ENCODE measurements around the gene OR1N2. TPM values are rescaled to one million over a fixed set of nuclear protein-coding genes. Genes with fewer than 3 reads are reported as not detected.
A peak's percentile ranks its signal among the peaks of the same experiment; 100 is the strongest.
"Not testable (repeated sequence)": the region's sequence is repeated elsewhere in the genome, so short reads cannot be mapped to it uniquely, and the experiment has no call there.

The OR1N2 gene
- total and polyA plus RNA-seq, 2 of the 4 experiments (the other 2 are of a cell fraction) = not detected

- WGBS, 2 experiments (ENCODE audit: extremely low coverage in 2 of 2, insufficient read length in 1 of 2) = no CpG with 5 or more reads among the region's 3 CpGs
- CTCF ChIA-PET = no interaction called here
These were observed 27.4 kb downstream of the OR1N2 start for GRCh38 chr9:122580360-122580759.

GRCh38 chr9:122583284-122583683, 30.4 kb downstream of the OR1N2 start, which contains the start of gene OR1L8:
OR1L8 (minus strand) TSS chr9:122583384; CDS start chr9:122568477, 14,907 bp downstream.
- H2BK5ac ChIP-seq (ENCODE audit: low read depth, low read length, poor library complexity, severe bottlenecking); H3K36me3 ChIP-seq (ENCODE audit: control insufficient read depth, insufficient read depth, low read length); H4K5ac ChIP-seq (ENCODE audit: low read depth, low read length); H2AFZ ChIP-seq (replicated peaks; ENCODE audit: low read length, poor library complexity); ATAC-seq (ENCODE audit: low read depth); H3K14ac ChIP-seq (replicated peaks; ENCODE audit: low read depth, low read length); H3K18ac ChIP-seq (ENCODE audit: low read depth, low read length); POLR2A ChIA-PET (ENCODE audit: unreplicated experiment); H3K4me3 ChIP-seq (ENCODE audit: insufficient read depth, low read depth, low read length); H2AK5ac ChIP-seq (ENCODE audit: low read depth, low read length); H2AK9ac ChIP-seq (replicated peaks; ENCODE audit: low read depth, low read length, poor library complexity); H3K9me1 ChIP-seq (ENCODE audit: insufficient read depth, low read length); H3K9ac ChIP-seq (ENCODE audit: low read depth, low read length); H2BK20ac ChIP-seq (ENCODE audit: low read depth, low read length); H3K27ac ChIP-seq (ENCODE audit: insufficient read depth, low read length); H3K79me1 ChIP-seq (ENCODE audit: low read depth in 1 of 2, low read length in 2 of 2); H4K91ac ChIP-seq (ENCODE audit: insufficient read depth, low read depth, low read length); CTCF ChIA-PET; H3K4ac ChIP-seq (ENCODE audit: low read depth, low read length); intact Hi-C loops (cut with micrococcal nuclease); H3K56ac ChIP-seq (ENCODE audit: extremely low read depth, insufficient read depth, low read length); H4K8ac ChIP-seq (ENCODE audit: low read depth in 2 of 2, low read length in 2 of 2); dilution Hi-C loops (cut with HindIII; ENCODE audit: low sequenced_read_pairs, unreplicated experiment); in situ Hi-C loops (cut with MboI; ENCODE audit: low sequenced_read_pairs); H3K27me3 ChIP-seq (ENCODE audit: control insufficient read depth, insufficient read depth, low read length); H3K23ac ChIP-seq (ENCODE audit: low read depth, low read length); H3K4me2 ChIP-seq (ENCODE audit: low read depth, low read length); BruUV-seq (replicated peaks); H3K9me3 ChIP-seq (ENCODE audit: control insufficient read depth, insufficient read depth, low read length); H2BK120ac ChIP-seq (ENCODE audit: low read depth, low read length); H4K20me1 ChIP-seq (ENCODE audit: insufficient read depth, low read length); H2BK15ac ChIP-seq (ENCODE audit: low read depth, low read length); H3K4me1 ChIP-seq (ENCODE audit: control insufficient read depth, insufficient read depth, low read length); DNase-seq: not testable (repeated sequence)
- 40% methylated on average over 1 of the region's 8 CpGs; no CpG with 5 or more reads in 1 of the 2 experiments for WGBS, 2 experiments (ENCODE audit: extremely low coverage in 2 of 2, insufficient read length in 1 of 2)

More at GRCh38 chr9:122580360-122580759, 27.4 kb downstream of the OR1N2 start:
- in situ Hi-C loops (cut with MboI; ENCODE audit: low sequenced_read_pairs) (no loop called here), dilution Hi-C loops (cut with HindIII; ENCODE audit: low sequenced_read_pairs, unreplicated experiment) (no loop called here), intact Hi-C loops (cut with micrococcal nuclease) (no loop called here)
- H3K27me3 ChIP-seq (ENCODE audit: control insufficient read depth, insufficient read depth, low read length) = no peaks in the 10 kb centered on the region
- no peaks in the 10 kb centered on the region for H4K20me1 ChIP-seq (ENCODE audit: insufficient read depth, low read length)
- H3K9me3 ChIP-seq (ENCODE audit: control insufficient read depth, insufficient read depth, low read length) = no peaks in the 10 kb centered on the region
- H2BK15ac ChIP-seq (ENCODE audit: low read depth, low read length) = no peak overlapping the region
- no peak overlapping the region for H3K27ac ChIP-seq (ENCODE audit: insufficient read depth, low read length)
- no peak overlapping the region for H3K56ac ChIP-seq (ENCODE audit: extremely low read depth, insufficient read depth, low read length)
- H3K9ac ChIP-seq (ENCODE audit: low read depth, low read length) = no peak overlapping the region
- no peaks in the 10 kb centered on the region for H3K79me1 ChIP-seq (ENCODE audit: low read depth in 1 of 2, low read length in 2 of 2)
- H2BK5ac ChIP-seq (ENCODE audit: low read depth, low read length, poor library complexity, severe bottlenecking) = no peak overlapping the region
- POLR2A ChIA-PET (ENCODE audit: unreplicated experiment) = no interaction called here
- BruUV-seq (replicated peaks) = no TSS peak
- ATAC-seq (ENCODE audit: low read depth) = peak; percentile 85
- H2AK5ac ChIP-seq (ENCODE audit: low read depth, low read length) = no peak overlapping the region
- no peak overlapping the region for H4K8ac ChIP-seq (ENCODE audit: low read depth in 2 of 2, low read length in 2 of 2)
- no peak overlapping the region for H4K5ac ChIP-seq (ENCODE audit: low read depth, low read length)
- H3K14ac ChIP-seq (replicated peaks; ENCODE audit: low read depth, low read length) = no peak overlapping the region
- TF ChIP-seq CHD1 (IDR thresholded peaks at IDR 0.05; ENCODE audit: low read depth, low read length) = no peak
- TF ChIP-seq RAD21 (IDR thresholded peaks at IDR 0.05; ENCODE audit: low read length) = no peak
- TF ChIP-seq POLR2A (IDR thresholded peaks at IDR 0.05; ENCODE audit: low read depth, low read length) = no peak
- TF ChIP-seq MXI1 (IDR thresholded peaks at IDR 0.05; ENCODE audit: borderline replicate concordance, low read depth, low read length) = no peak
- TF ChIP-seq RFX5 (IDR thresholded peaks at IDR 0.05; ENCODE audit: low read depth, low read length) = no peak
- no peak for TF ChIP-seq FOS (IDR thresholded peaks at IDR 0.05; ENCODE audit: low read depth, low read length)
- TF ChIP-seq NFE2L2 (IDR thresholded peaks at IDR 0.05; ENCODE audit: low read depth, low read length) = peak; percentile 66
- TF ChIP-seq MAFK (IDR thresholded peaks at IDR 0.05; ENCODE audit: low read depth, low read length) = peak; percentile 39; the same call in 1 of the 2 replicates
- TF ChIP-seq MAZ (IDR thresholded peaks at IDR 0.05; ENCODE audit: borderline replicate concordance, low read depth, low read length) = no peak
- no peak overlapping the region for H3K18ac ChIP-seq (ENCODE audit: low read depth, low read length)
- no peak overlapping the region for H3K4me3 ChIP-seq (ENCODE audit: insufficient read depth, low read depth, low read length)
- no peak overlapping the region for H2AK9ac ChIP-seq (replicated peaks; ENCODE audit: low read depth, low read length, poor library complexity)
- peak; percentile 61 for DNase-seq
- H2AFZ ChIP-seq (replicated peaks; ENCODE audit: low read length, poor library complexity) = no peak overlapping the region
- H3K4ac ChIP-seq (ENCODE audit: low read depth, low read length) = no peak overlapping the region
- H4K91ac ChIP-seq (ENCODE audit: insufficient read depth, low read depth, low read length) = no peak overlapping the region
- H3K9me1 ChIP-seq (ENCODE audit: insufficient read depth, low read length) = no peaks in the 10 kb centered on the region
- no peaks in the 10 kb centered on the region for H3K36me3 ChIP-seq (ENCODE audit: control insufficient read depth, insufficient read depth, low read length)
- no peak overlapping the region for H2BK120ac ChIP-seq (ENCODE audit: low read depth, low read length)
- no peak overlapping the region for H3K23ac ChIP-seq (ENCODE audit: low read depth, low read length)
- H2BK20ac ChIP-seq (ENCODE audit: low read depth, low read length) = no peak overlapping the region
- no peaks in the 10 kb centered on the region for H3K4me1 ChIP-seq (ENCODE audit: control insufficient read depth, insufficient read depth, low read length)
- H3K4me2 ChIP-seq (ENCODE audit: low read depth, low read length) = no peak overlapping the region
